Measurements from ENCODE around the gene RFX4. TPM values are rescaled to one million over a fixed set of nuclear protein-coding genes. Genes with fewer than 3 reads are reported as not detected.

RFX4 gene
- total and polyA plus RNA-seq, 2 donors from 2014 or later: not detected

DNA sequence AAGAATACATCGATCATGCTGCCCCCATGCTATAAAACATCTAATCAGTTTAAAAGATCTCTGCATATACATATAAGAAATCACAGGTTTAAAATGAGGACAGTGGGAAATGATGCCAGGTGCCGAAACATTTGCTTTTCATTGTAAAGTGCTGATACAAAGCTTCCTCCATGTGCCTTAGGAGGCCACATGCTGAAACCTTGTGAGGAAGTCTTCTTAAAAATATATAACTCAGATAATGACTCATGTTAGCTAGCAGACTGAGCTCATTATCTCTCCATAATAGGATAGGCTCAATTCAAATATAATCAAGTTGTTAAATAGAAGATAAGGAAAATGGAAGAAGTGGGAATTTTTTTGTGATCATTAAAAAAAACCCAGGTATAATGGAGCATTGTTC is 65.9 kb downstream of the RFX4 start:
- no peak overlapping the region for H3K9ac ChIP-seq (ENCODE audit: low read length in 3 of 3)
- FAIRE-seq: no peak
- no peaks in the 10 kb centered on the region for H3K27me3 ChIP-seq (ENCODE audit: control insufficient read depth, insufficient read depth, low read length)
- DNase-seq: no peak
- intact Hi-C loops (cut with DNase I): no loop called here
- TF ChIP-seq, protein P1, sequence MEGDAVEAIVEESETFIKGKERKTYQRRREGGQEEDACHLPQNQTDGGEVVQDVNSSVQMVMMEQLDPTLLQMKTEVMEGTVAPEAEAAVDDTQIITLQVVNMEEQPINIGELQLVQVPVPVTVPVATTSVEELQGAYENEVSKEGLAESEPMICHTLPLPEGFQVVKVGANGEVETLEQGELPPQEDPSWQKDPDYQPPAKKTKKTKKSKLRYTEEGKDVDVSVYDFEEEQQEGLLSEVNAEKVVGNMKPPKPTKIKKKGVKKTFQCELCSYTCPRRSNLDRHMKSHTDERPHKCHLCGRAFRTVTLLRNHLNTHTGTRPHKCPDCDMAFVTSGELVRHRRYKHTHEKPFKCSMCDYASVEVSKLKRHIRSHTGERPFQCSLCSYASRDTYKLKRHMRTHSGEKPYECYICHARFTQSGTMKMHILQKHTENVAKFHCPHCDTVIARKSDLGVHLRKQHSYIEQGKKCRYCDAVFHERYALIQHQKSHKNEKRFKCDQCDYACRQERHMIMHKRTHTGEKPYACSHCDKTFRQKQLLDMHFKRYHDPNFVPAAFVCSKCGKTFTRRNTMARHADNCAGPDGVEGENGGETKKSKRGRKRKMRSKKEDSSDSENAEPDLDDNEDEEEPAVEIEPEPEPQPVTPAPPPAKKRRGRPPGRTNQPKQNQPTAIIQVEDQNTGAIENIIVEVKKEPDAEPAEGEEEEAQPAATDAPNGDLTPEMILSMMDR (IDR thresholded peaks at IDR 0.05; ENCODE audit: borderline replicate concordance, extremely low read depth, insufficient read depth): no peak
- no peaks in the 10 kb centered on the region for H3K4me1 ChIP-seq (ENCODE audit: control insufficient read depth in 2 of 3, insufficient read depth in 2 of 3, low read depth in 1 of 3, low read length in 3 of 3)
- H3K9me3 ChIP-seq (ENCODE audit: control insufficient read depth in 2 of 3, insufficient read depth in 1 of 3, low read length in 3 of 3): no peaks in the 10 kb centered on the region
- H3K36me3 ChIP-seq (ENCODE audit: control insufficient read depth in 2 of 3, insufficient read depth in 3 of 3, low read length in 3 of 3): no peaks in the 10 kb centered on the region
- H3K4me3 ChIP-seq (ENCODE audit: low read length in 3 of 3): no peak overlapping the region
- H3K27ac ChIP-seq (ENCODE audit: low read depth in 2 of 2, low read length in 2 of 2): no peak overlapping the region

DNA sequence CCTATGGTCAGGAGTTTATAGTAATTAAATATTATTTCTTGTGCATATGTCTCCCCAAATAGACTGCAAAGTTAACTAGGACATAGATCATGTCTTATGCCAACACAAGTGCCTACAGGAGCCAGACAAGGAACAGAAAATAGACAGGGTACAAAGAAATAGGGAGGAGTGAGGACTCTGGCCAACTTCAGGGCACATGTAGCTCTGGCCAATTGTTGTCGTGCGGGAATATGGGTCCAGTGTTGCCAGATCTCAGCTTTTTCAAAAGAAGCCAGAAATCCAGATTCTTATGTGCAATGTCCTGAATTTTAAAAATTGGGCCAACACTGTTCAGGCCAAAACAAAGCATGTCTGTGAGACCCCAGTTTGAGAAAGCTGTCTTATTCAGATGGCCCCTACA is 68.7 kb downstream of the RFX4 start:
- Histone ChIP-seq H3K4me3 (ENCODE audit: low read length in 3 of 3) (no peak overlapping the region), H3K9ac (ENCODE audit: low read length in 3 of 3) (no peak overlapping the region), H3K36me3 (ENCODE audit: control insufficient read depth in 2 of 3, insufficient read depth in 3 of 3, low read length in 3 of 3) (no peaks in the 10 kb centered on the region), H3K4me1 (ENCODE audit: control insufficient read depth in 2 of 3, insufficient read depth in 2 of 3, low read depth in 1 of 3, low read length in 3 of 3) (no peaks in the 10 kb centered on the region), H3K27ac (ENCODE audit: low read depth in 2 of 2, low read length in 2 of 2) (no peak overlapping the region), H3K27me3 (ENCODE audit: control insufficient read depth, insufficient read depth, low read length) (no peaks in the 10 kb centered on the region), H3K9me3 (ENCODE audit: control insufficient read depth in 2 of 3, insufficient read depth in 1 of 3, low read length in 3 of 3) (no peaks in the 10 kb centered on the region)
- DNase-seq (no peak), FAIRE-seq (no peak)
- intact Hi-C loops (cut with DNase I): no loop called here
- TF ChIP-seq, protein P1 (IDR thresholded peaks at IDR 0.05; ENCODE audit: borderline replicate concordance, extremely low read depth, insufficient read depth): no peak

DNA sequence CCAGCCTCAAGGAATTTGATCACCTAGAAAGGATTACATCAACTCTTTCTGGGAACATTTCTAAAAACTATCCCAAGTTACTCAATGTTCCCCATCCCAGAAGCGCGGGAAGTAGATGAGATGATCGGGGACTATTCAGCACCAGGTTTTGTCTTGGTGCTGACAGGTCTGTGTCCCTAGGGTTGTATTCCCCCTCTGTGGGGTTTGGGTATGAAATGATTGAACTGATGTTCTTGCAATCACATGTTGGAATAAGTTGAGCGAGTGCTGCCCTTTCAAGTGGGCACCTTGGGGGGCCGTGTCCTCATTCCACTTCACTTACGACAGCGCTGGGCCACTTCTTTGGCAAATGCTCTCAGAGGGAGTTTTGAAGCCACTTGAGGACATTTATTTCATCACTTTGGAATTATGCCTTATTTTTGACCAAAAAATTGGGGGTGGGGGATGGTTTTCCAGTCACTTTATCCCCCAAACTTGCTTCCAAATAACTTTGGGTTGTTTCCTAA is 69.8 kb downstream of the RFX4 start:
- no peak overlapping the region for H3K27ac ChIP-seq (ENCODE audit: low read depth in 2 of 2, low read length in 2 of 2)
- H3K4me3 ChIP-seq (ENCODE audit: low read length in 3 of 3): no peak overlapping the region
- no peaks in the 10 kb centered on the region for H3K9me3 ChIP-seq (ENCODE audit: control insufficient read depth in 2 of 3, insufficient read depth in 1 of 3, low read length in 3 of 3)
- H3K36me3 ChIP-seq (ENCODE audit: control insufficient read depth in 2 of 3, insufficient read depth in 3 of 3, low read length in 3 of 3): no peaks in the 10 kb centered on the region
- FAIRE-seq (no peak), DNase-seq (no peak)
- H3K4me1 ChIP-seq (ENCODE audit: control insufficient read depth in 2 of 3, insufficient read depth in 2 of 3, low read depth in 1 of 3, low read length in 3 of 3): no peaks in the 10 kb centered on the region
- H3K9ac ChIP-seq (ENCODE audit: low read length in 3 of 3): no peak overlapping the region
- intact Hi-C loops (cut with DNase I): no loop called here
- H3K27me3 ChIP-seq (ENCODE audit: control insufficient read depth, insufficient read depth, low read length): no peaks in the 10 kb centered on the region
- TF ChIP-seq, protein P1 (IDR thresholded peaks at IDR 0.05; ENCODE audit: borderline replicate concordance, extremely low read depth, insufficient read depth): no peak

DNA sequence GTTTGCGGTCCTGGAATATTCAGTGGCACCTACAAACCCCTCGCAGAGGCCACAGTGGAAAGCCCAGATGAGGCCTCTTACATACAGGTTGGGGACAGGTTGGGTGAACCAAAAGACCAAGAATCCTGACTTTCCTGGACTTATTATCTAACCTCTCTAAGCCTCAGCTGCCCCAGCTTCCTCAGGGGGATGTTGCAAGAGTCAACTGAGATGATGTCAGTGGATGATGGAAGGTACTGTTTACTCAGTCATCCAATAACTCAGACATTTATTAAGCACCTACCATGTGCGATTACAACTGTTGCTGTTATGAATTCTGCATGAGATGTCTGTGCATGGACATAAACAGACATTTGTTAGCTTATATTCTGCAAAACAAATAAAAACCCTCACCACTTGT is 72.8 kb downstream of the RFX4 start:
- DNase-seq (no peak), FAIRE-seq (no peak)
- Histone ChIP-seq H3K4me1 (ENCODE audit: control insufficient read depth in 2 of 3, insufficient read depth in 2 of 3, low read depth in 1 of 3, low read length in 3 of 3) (no peaks in the 10 kb centered on the region), H3K27ac (ENCODE audit: low read depth in 2 of 2, low read length in 2 of 2) (no peak overlapping the region), H3K27me3 (ENCODE audit: control insufficient read depth, insufficient read depth, low read length) (no peaks in the 10 kb centered on the region), H3K4me3 (ENCODE audit: low read length in 3 of 3) (no peak overlapping the region), H3K9me3 (ENCODE audit: control insufficient read depth in 2 of 3, insufficient read depth in 1 of 3, low read length in 3 of 3) (peaks cover 0 to 2% (median 0%) of the 10 kb centered on the region in 3 donors), H3K36me3 (ENCODE audit: control insufficient read depth in 2 of 3, insufficient read depth in 3 of 3, low read length in 3 of 3) (no peaks in the 10 kb centered on the region), H3K9ac (ENCODE audit: low read length in 3 of 3) (no peak overlapping the region)
- TF ChIP-seq, protein P1 (IDR thresholded peaks at IDR 0.05; ENCODE audit: borderline replicate concordance, extremely low read depth, insufficient read depth): no peak
- intact Hi-C loops (cut with DNase I): no loop called here
